ENCODE measurements around the gene MCF2L. TPM values are rescaled to one million over a fixed set of nuclear protein-coding genes. Genes with fewer than 3 reads are reported as not detected.

Gene MCF2L
- total RNA-seq, 2 experiments from 2014 or later, result 13.0 to 13.5 TPM

DNA sequence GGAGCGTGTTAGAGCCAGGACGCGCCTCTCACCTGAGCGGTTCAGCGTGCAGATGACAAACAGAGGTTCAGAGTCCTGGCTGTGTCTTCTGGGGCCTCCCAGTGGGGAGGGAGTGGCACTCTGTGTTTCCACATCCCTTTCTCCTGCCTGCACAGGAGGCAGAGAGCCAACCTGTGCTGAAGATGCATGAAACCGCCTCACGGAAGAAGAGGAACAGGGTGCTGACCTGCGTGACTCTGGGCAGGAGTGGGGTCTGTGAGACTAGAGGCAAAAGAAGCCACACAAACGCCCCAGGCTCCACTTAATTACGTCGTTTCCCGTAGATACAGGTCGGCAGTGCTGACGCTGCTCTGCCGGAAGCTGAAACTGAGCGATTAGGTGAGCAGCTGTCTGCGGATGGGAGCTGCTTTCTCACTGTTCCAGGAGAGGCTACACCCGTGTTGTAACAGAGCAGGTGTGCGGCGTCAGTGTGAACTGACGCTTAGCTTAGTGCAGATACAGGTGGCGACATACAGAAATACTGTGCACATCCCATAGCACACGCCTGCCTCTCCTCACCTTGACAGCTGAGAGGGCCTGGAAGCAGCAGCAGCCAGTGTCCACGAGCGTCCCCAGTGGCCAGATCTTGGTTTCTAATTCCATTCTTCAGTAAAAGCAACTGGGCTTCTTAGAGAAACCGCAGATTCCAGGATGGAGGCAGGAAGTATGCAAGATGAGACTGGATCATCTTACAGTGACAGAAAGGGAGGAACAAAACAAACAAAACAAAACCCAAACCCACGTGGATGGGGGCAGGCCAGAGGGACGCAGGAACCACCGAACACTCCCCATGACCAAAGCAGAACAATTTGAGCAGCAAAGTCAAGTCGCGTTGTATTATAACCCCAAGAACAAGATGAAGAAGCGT, 37.7 kb upstream of the MCF2L start:
- Histone ChIP-seq H3K4me3 (ENCODE audit: low read length) (no peak overlapping the region), H3K4me1 (ENCODE audit: insufficient read depth, low read length) (peaks cover 3% of the 10 kb centered on the region), H3K36me3 (ENCODE audit: insufficient read depth, low read length) (no peaks in the 10 kb centered on the region), H3K27ac (ENCODE audit: low read depth in 1 of 2, low read length in 2 of 2) (no peak overlapping the region), H3K9me3 (ENCODE audit: control insufficient read depth in 1 of 2, insufficient read depth in 1 of 2, low read length in 2 of 2) (peaks cover 0 to 16% of the 10 kb centered on the region in 2 experiments), H3K27me3 (ENCODE audit: control insufficient read depth in 1 of 2, insufficient read depth in 2 of 2, low read length in 2 of 2) (peaks cover 33% of the 10 kb centered on the region in 2 experiments)
- Mint-ChIP-seq H3K9me3 (no peaks in the 10 kb centered on the region), H3K27me3 (peaks cover 65% of the 10 kb centered on the region), H3K27ac (no peak overlapping the region), H3K4me3 (no peak overlapping the region), H3K4me1 (ENCODE audit: low read depth) (no peaks in the 10 kb centered on the region), H3K36me3 (ENCODE audit: low read depth) (no peaks in the 10 kb centered on the region)
- CTCF ChIA-PET, result no interaction called here
- TF ChIP-seq, protein P1, sequence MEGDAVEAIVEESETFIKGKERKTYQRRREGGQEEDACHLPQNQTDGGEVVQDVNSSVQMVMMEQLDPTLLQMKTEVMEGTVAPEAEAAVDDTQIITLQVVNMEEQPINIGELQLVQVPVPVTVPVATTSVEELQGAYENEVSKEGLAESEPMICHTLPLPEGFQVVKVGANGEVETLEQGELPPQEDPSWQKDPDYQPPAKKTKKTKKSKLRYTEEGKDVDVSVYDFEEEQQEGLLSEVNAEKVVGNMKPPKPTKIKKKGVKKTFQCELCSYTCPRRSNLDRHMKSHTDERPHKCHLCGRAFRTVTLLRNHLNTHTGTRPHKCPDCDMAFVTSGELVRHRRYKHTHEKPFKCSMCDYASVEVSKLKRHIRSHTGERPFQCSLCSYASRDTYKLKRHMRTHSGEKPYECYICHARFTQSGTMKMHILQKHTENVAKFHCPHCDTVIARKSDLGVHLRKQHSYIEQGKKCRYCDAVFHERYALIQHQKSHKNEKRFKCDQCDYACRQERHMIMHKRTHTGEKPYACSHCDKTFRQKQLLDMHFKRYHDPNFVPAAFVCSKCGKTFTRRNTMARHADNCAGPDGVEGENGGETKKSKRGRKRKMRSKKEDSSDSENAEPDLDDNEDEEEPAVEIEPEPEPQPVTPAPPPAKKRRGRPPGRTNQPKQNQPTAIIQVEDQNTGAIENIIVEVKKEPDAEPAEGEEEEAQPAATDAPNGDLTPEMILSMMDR (IDR thresholded peaks at IDR 0.05), result no peak
- peak in 1 of 14 experiments; percentile 9 for DNase-seq
- POLR2A ChIA-PET, result no interaction called here
- ATAC-seq (ENCODE audit: poor library complexity), result no peak
- intact Hi-C loops (cut with DNase I, micrococcal nuclease), result no loop called here

DNA sequence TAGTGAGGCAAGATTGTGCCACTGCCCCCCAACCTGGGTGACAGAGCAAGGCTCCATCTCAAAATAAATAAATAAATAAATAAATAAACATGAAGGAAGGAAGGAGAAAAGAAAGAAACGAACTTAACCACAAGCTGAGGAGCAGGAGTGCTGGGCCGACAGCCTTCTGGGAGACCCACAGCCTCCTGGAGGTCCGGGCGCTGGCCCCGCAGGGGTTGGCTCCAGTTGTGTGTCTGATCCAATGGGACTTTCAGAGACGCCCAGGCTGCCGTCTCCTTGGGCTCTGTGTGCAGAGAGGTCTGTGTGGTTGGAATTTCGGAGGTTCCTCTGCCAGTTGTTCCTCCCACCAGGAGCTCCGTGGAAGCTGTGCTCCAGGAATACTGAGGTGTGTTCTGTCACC, 36.0 kb upstream of the MCF2L start:
- H3K27me3 ChIP-seq (ENCODE audit: control insufficient read depth in 1 of 2, insufficient read depth in 2 of 2, low read length in 2 of 2), result peaks cover 24 to 30% of the 10 kb centered on the region in 2 experiments
- DNase-seq (no peak), ATAC-seq (ENCODE audit: poor library complexity) (no peak)
- Mint-ChIP-seq H3K4me1 (ENCODE audit: low read depth) (no peaks in the 10 kb centered on the region), H3K4me3 (no peak overlapping the region), H3K9me3 (no peaks in the 10 kb centered on the region), H3K27me3 (peaks cover 54% of the 10 kb centered on the region), H3K27ac (no peak overlapping the region), H3K36me3 (ENCODE audit: low read depth) (no peaks in the 10 kb centered on the region)
- H3K27ac ChIP-seq (ENCODE audit: low read depth in 1 of 2, low read length in 2 of 2), result no peak overlapping the region
- CTCF ChIA-PET, result no interaction called here
- peaks cover 3% of the 10 kb centered on the region for H3K4me1 ChIP-seq (ENCODE audit: insufficient read depth, low read length)
- POLR2A ChIA-PET, result no interaction called here
- H3K9me3 ChIP-seq (ENCODE audit: control insufficient read depth in 1 of 2, insufficient read depth in 1 of 2, low read length in 2 of 2), result peaks cover 0 to 16% of the 10 kb centered on the region in 2 experiments
- TF ChIP-seq, protein P1 (IDR thresholded peaks at IDR 0.05), result no peak
- no peaks in the 10 kb centered on the region for H3K36me3 ChIP-seq (ENCODE audit: insufficient read depth, low read length)
- no peak overlapping the region for H3K4me3 ChIP-seq (ENCODE audit: low read length)
- intact Hi-C loops (cut with DNase I, micrococcal nuclease), result no loop called here

DNA sequence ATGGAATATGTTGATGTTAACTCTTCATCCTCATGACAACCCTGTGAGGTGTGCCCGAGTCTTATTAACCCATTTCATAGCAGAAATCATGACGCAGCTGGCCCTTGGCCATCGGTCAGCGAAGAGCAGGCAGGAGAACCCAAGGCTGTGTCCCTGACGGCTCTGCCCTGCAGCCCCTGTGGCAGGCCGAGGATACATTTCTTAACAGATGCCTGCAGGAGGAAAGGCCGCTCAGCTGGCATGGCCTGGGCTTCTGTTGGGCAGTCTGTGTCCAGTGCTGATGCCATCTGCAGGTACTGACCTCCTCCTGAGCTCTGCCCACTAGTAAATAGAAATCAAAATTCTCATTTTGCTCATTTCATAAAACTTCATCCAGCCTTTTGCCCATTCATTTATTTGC, 35.4 kb upstream of the MCF2L start:
- TF ChIP-seq, protein P1 (IDR thresholded peaks at IDR 0.05), result no peak
- no peak overlapping the region for H3K27ac Mint-ChIP-seq
- Histone ChIP-seq H3K27me3 (ENCODE audit: control insufficient read depth in 1 of 2, insufficient read depth in 2 of 2, low read length in 2 of 2) (peaks cover 22 to 26% of the 10 kb centered on the region in 2 experiments), H3K27ac (ENCODE audit: low read depth in 1 of 2, low read length in 2 of 2) (no peak overlapping the region), H3K4me1 (ENCODE audit: insufficient read depth, low read length) (peaks cover 3% of the 10 kb centered on the region), H3K4me3 (ENCODE audit: low read length) (no peak overlapping the region), H3K36me3 (ENCODE audit: insufficient read depth, low read length) (no peaks in the 10 kb centered on the region), H3K9me3 (ENCODE audit: control insufficient read depth in 1 of 2, insufficient read depth in 1 of 2, low read length in 2 of 2) (peaks cover 0 to 14% of the 10 kb centered on the region in 2 experiments)
- ChIA-PET CTCF (no interaction called here), POLR2A (no interaction called here)
- intact Hi-C loops (cut with DNase I, micrococcal nuclease), result no loop called here
- no peaks in the 10 kb centered on the region for H3K4me1 Mint-ChIP-seq (ENCODE audit: low read depth)
- peaks cover 47% of the 10 kb centered on the region for H3K27me3 Mint-ChIP-seq
- DNase-seq (no peak), ATAC-seq (ENCODE audit: poor library complexity) (no peak)
- no peaks in the 10 kb centered on the region for H3K9me3 Mint-ChIP-seq
- no peak overlapping the region for H3K4me3 Mint-ChIP-seq
- H3K36me3 Mint-ChIP-seq (ENCODE audit: low read depth), result no peaks in the 10 kb centered on the region

All from CD4-positive, alpha-beta T cell (primary cell).